HG03139 (cell line): Measurements from ENCODE around the gene FOXD3.

Experiments used
- ATAC-seq: cut with Tn5 transposase; IDR thresholded peaks from one replicate; pipeline ENCODE4 v1.9.1; 2021; ENCODE audit not compliant: unreplicated experiment

The FOXD3 gene

GRCh38 chr1:63320022-63320721 lies 2.2 kb upstream of the FOXD3 start:
- no peak for ATAC-seq

- no peak for ATAC-seq
Observed at GRCh38 chr1:63321066-63321784, 1.1 kb upstream of the FOXD3 start.

- no peak for ATAC-seq
Observed at GRCh38 chr1:63321785-63322113, 618 bp upstream of the FOXD3 start.

- no peak for ATAC-seq
Observed at GRCh38 chr1:63322944-63323864, 837 bp downstream of the FOXD3 start.

- no peak for ATAC-seq
Observed at GRCh38 chr1:63323865-63324778, 1.8 kb downstream of the FOXD3 start.

- ATAC-seq, result no peak
Observed at GRCh38 chr1:63324779-63325119, 2.4 kb downstream of the FOXD3 start.

GRCh38 chr1:63325279-63325985 lies 3.1 kb downstream of the FOXD3 start:
- no peak for ATAC-seq

GRCh38 chr1:63326106-63326472 lies 3.7 kb downstream of the FOXD3 start:
- ATAC-seq, result no peak

- no peak for ATAC-seq
Observed at GRCh38 chr1:63326473-63327380, 4.4 kb downstream of the FOXD3 start.

GRCh38 chr1:63327417-63328054 lies 5.2 kb downstream of the FOXD3 start:
- no peak for ATAC-seq

GRCh38 chr1:63328122-63328521 lies 5.8 kb downstream of the FOXD3 start:
- ATAC-seq, result no peak

GRCh38 chr1:63328781-63329180 lies 6.4 kb downstream of the FOXD3 start:
- no peak for ATAC-seq

- ATAC-seq, result no peak
Observed at GRCh38 chr1:63329621-63330330, 7.4 kb downstream of the FOXD3 start.

GRCh38 chr1:63330331-63330916 lies 8.1 kb downstream of the FOXD3 start:
- ATAC-seq, result no peak

- no peak for ATAC-seq
Observed at GRCh38 chr1:63342402-63342801, 20.0 kb downstream of the FOXD3 start.

GRCh38 chr1:63343922-63344321 lies 21.6 kb downstream of the FOXD3 start:
- no peak for ATAC-seq

- ATAC-seq, result no peak
Observed at GRCh38 chr1:63350320-63350719, 28.0 kb downstream of the FOXD3 start.

- no peak for ATAC-seq
Observed at GRCh38 chr1:63352736-63353135, 30.4 kb downstream of the FOXD3 start.
